ENCODE data around the gene PLA2G2A.

The PLA2G2A gene

DNA sequence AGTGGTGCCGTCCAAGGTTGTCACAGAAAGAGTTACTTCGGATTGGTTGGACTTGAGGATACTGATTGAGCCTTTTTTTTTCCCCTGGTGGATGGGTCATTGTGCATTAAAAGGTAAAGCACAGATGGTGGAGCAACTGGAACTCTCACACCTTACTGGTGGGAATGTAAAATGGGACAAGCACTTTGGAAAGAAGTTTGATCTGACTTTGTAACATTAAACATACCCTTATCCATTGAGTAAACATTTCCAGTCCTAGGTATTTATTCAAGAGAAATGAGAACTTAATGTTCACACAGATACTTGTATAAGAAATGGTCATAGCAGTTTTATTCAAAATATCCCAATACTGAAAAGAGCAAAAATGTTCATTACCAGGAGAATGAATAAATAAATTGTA lies 14.9 kb downstream of the PLA2G2A start:
- no peak for DNase-seq
- Mint-ChIP-seq H3K36me3 (ENCODE audit: insufficient read depth) (no peaks in the 10 kb centered on the region), H3K4me3 (no peak overlapping the region), H3K4me1 (ENCODE audit: low read depth in 2 of 2) (no peaks in the 10 kb centered on the region), H3K27me3 (peaks cover 55 to 79% of the 10 kb centered on the region in 2 donors), H3K9me3 (no peaks in the 10 kb centered on the region), H3K27ac (no peak overlapping the region)
- no peak for ATAC-seq (replicated peaks)

DNA sequence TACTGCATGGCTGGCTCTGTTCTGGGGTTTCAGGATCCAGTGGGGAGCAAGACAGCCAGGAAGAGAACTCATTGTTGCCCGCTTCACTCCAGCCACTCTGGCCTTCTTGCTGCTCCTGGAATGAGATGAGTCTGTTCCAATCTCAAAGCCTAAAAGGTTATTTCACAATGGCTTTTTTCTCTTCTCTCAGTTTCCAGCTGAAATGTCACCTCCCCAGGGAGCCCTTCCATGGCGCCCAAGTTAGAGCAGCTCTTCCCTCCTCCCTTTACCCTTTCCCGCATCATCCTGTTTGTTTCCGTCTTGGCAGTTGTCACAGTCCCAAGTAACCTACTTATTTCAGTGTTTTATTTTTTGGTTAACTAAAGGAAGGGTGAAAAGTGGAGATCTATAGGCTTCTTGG lies 15.8 kb downstream of the PLA2G2A start:
- no peak for ATAC-seq (replicated peaks)

DNA sequence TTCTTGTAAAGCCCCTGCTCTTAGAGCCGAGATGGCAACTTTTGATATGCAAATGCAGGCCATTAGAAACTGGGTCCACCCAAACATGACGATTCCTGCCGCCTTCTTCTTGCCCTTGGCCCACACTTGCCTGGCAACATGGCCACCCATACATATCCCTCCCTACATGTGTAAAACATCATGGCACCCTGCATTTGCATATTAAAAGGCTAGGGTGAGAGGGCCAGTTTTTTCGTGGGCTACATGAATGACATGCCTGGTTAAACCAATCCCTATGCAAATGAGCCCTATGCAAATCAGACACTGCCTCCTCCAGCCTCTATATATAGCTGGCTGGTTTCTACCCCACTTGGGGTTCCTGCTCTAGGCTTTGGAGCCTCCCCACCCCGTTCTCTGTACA lies 18.8 kb downstream of the PLA2G2A start:
- H3K4me3 Mint-ChIP-seq, result no peak overlapping the region
- no peaks in the 10 kb centered on the region for H3K9me3 Mint-ChIP-seq
- no peaks in the 10 kb centered on the region for H3K36me3 Mint-ChIP-seq (ENCODE audit: insufficient read depth)
- ATAC-seq (replicated peaks) (no peak), DNase-seq (no peak)
- H3K27ac Mint-ChIP-seq, result no peak overlapping the region
- H3K4me1 Mint-ChIP-seq (ENCODE audit: low read depth in 2 of 2), result no peaks in the 10 kb centered on the region
- H3K27me3 Mint-ChIP-seq, result peaks cover 51 to 86% of the 10 kb centered on the region in 2 donors

More for the DNA sequence above, 15.8 kb downstream of the PLA2G2A start:
- no peak for DNase-seq
- no peaks in the 10 kb centered on the region for H3K4me1 Mint-ChIP-seq (ENCODE audit: low read depth in 2 of 2)
- H3K36me3 Mint-ChIP-seq (ENCODE audit: insufficient read depth), result no peaks in the 10 kb centered on the region
- H3K27me3 Mint-ChIP-seq, result peaks cover 53 to 83% of the 10 kb centered on the region in 2 donors
- no peak overlapping the region for H3K4me3 Mint-ChIP-seq
- no peaks in the 10 kb centered on the region for H3K9me3 Mint-ChIP-seq
- no peak overlapping the region for H3K27ac Mint-ChIP-seq

GRCh38 chr1:19957779-19958178 lies 21.6 kb downstream of the PLA2G2A start:
- H3K4me1 Mint-ChIP-seq (ENCODE audit: low read depth in 2 of 2), result no peaks in the 10 kb centered on the region
- H3K9me3 Mint-ChIP-seq, result no peaks in the 10 kb centered on the region
- no peak overlapping the region for H3K4me3 Mint-ChIP-seq
- no peaks in the 10 kb centered on the region for H3K36me3 Mint-ChIP-seq (ENCODE audit: insufficient read depth)
- peaks cover 48 to 79% of the 10 kb centered on the region in 2 donors for H3K27me3 Mint-ChIP-seq
- DNase-seq (no peak), ATAC-seq (replicated peaks) (no peak)
- no peak overlapping the region for H3K27ac Mint-ChIP-seq

DNA sequence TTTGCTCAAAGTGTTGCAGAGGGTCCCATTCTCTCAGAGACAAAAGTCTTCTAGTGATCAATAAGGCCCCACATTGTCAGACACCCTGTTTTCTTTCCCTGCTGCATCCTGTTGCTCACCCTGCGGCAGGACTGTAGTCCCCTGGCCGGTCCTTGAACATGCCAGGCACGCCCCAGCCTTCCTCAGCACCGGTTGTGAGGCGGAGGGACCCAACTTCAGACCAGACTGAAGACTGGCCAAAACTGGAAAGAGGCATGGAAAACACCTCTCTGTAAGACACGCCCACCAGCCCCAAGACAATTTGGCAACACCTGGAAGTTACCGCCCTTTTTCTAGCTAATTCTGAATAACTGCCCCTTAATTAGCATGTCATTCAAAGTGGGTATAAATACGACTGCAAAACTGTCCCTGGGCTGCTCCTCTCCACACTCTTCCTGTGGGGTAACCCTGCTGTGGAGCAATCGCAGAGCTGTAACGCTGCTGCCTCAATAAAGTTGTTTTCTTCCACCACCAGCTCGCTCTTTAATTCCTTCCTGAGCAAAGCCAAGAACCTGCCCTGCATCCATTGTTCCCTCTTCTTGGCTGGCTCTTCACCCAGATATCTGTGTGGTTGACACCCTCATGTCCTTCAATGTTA lies 23.8 kb downstream of the PLA2G2A start:
- H3K27ac Mint-ChIP-seq, result no peak overlapping the region
- no peak for ATAC-seq (replicated peaks)

GRCh38 chr1:19954059-19954458 lies 25.4 kb downstream of the PLA2G2A start:
- Mint-ChIP-seq H3K36me3 (ENCODE audit: insufficient read depth) (peaks cover 4% of the 10 kb centered on the region), H3K9me3 (no peaks in the 10 kb centered on the region), H3K27ac (no peak overlapping the region), H3K4me1 (ENCODE audit: low read depth in 2 of 2) (peaks cover 0 to 3% of the 10 kb centered on the region in 2 donors), H3K4me3 (no peak overlapping the region), H3K27me3 (peaks cover 37 to 63% of the 10 kb centered on the region in 2 donors)
- DNase-seq, result no peak
- no peak for ATAC-seq (replicated peaks)

More for the DNA sequence above, 23.8 kb downstream of the PLA2G2A start:
- DNase-seq, result no peak
- Mint-ChIP-seq H3K9me3 (no peaks in the 10 kb centered on the region), H3K36me3 (ENCODE audit: insufficient read depth) (peaks cover 4% of the 10 kb centered on the region), H3K27me3 (peaks cover 37 to 61% of the 10 kb centered on the region in 2 donors), H3K4me3 (no peak overlapping the region), H3K4me1 (ENCODE audit: low read depth in 2 of 2) (no peaks in the 10 kb centered on the region)

- Mint-ChIP-seq H3K27ac (no peak overlapping the region), H3K9me3 (no peaks in the 10 kb centered on the region), H3K27me3 (peaks cover 24 to 49% of the 10 kb centered on the region in 2 donors), H3K4me3 (no peak overlapping the region), H3K36me3 (ENCODE audit: insufficient read depth) (peaks cover 7% of the 10 kb centered on the region), H3K4me1 (ENCODE audit: low read depth in 2 of 2) (peaks cover 0 to 3% of the 10 kb centered on the region in 2 donors)
- ATAC-seq (replicated peaks) (no peak), DNase-seq (no peak)
These were observed 30.4 kb downstream of the PLA2G2A start for GRCh38 chr1:19949016-19949415.

DNA sequence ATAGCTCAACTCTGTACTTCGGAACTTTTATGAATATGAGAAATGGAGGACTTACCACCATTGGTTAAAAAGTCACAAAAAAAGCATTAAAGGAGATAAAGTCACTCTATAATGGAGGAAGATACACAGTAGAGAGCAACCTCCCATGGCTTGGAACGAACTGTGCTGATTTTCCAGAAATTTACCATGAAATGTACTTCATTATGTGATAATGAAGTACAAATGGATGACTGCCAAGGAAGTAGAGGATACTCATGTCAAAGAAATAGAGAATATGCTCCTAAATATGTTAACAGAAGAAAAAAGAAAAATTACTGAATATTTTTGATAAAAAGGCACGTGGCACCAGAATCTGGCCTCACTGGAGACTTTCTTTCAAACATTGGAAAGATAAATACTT lies 32.4 kb downstream of the PLA2G2A start:
- Mint-ChIP-seq H3K27ac (no peak overlapping the region), H3K36me3 (ENCODE audit: insufficient read depth) (peaks cover 7% of the 10 kb centered on the region), H3K4me1 (ENCODE audit: low read depth in 2 of 2) (peaks cover 0 to 3% of the 10 kb centered on the region in 2 donors), H3K27me3 (peaks cover 15 to 34% of the 10 kb centered on the region in 2 donors), H3K9me3 (no peaks in the 10 kb centered on the region), H3K4me3 (no peak overlapping the region)
- DNase-seq (no peak), ATAC-seq (replicated peaks) (no peak)

- peaks cover 3% of the 10 kb centered on the region for H3K36me3 Mint-ChIP-seq (ENCODE audit: insufficient read depth)
- H3K27ac Mint-ChIP-seq, result no peak overlapping the region
- peaks cover 0 to 3% of the 10 kb centered on the region in 2 donors for H3K4me1 Mint-ChIP-seq (ENCODE audit: low read depth in 2 of 2)
- H3K27me3 Mint-ChIP-seq, result peaks cover 15 to 34% of the 10 kb centered on the region in 2 donors
- DNase-seq (no peak), ATAC-seq (replicated peaks) (no peak)
- H3K9me3 Mint-ChIP-seq, result no peaks in the 10 kb centered on the region
- no peak overlapping the region for H3K4me3 Mint-ChIP-seq
These were observed 33.1 kb downstream of the PLA2G2A start for GRCh38 chr1:19946331-19946751.

- Mint-ChIP-seq H3K4me1 (ENCODE audit: low read depth in 2 of 2) (peaks cover 0 to 3% of the 10 kb centered on the region in 2 donors), H3K9me3 (no peaks in the 10 kb centered on the region), H3K27ac (no peak overlapping the region), H3K27me3 (peaks cover 15 to 34% of the 10 kb centered on the region in 2 donors), H3K4me3 (no peak overlapping the region), H3K36me3 (ENCODE audit: insufficient read depth) (peaks cover 3% of the 10 kb centered on the region)
- DNase-seq (no peak), ATAC-seq (replicated peaks) (no peak)
These were observed 33.5 kb downstream of the PLA2G2A start for GRCh38 chr1:19945914-19946313.

GRCh38 chr1:19942657-19943056 lies 36.8 kb downstream of the PLA2G2A start:
- peaks cover 6 to 9% of the 10 kb centered on the region in 2 donors for H3K27me3 Mint-ChIP-seq

GRCh38 chr1:19942088-19942487 lies 37.3 kb downstream of the PLA2G2A start:
- no peak overlapping the region for H3K4me3 Mint-ChIP-seq
- no peak overlapping the region for H3K27ac Mint-ChIP-seq
- ATAC-seq (replicated peaks), result no peak
- no peaks in the 10 kb centered on the region for H3K4me1 Mint-ChIP-seq (ENCODE audit: low read depth in 2 of 2)
- peaks cover 6 to 9% of the 10 kb centered on the region in 2 donors for H3K27me3 Mint-ChIP-seq
- H3K9me3 Mint-ChIP-seq, result no peaks in the 10 kb centered on the region
- peaks cover 3% of the 10 kb centered on the region for H3K36me3 Mint-ChIP-seq (ENCODE audit: insufficient read depth)
- DNase-seq, result no peak

More at GRCh38 chr1:19942657-19943056, 36.8 kb downstream of the PLA2G2A start:
- DNase-seq (no peak), ATAC-seq (replicated peaks) (no peak)
- Mint-ChIP-seq H3K4me3 (no peak overlapping the region), H3K4me1 (ENCODE audit: low read depth in 2 of 2) (no peaks in the 10 kb centered on the region), H3K9me3 (no peaks in the 10 kb centered on the region), H3K27ac (no peak overlapping the region), H3K36me3 (ENCODE audit: insufficient read depth) (peaks cover 3% of the 10 kb centered on the region)

- Mint-ChIP-seq H3K27me3 (peaks cover 6 to 9% of the 10 kb centered on the region in 2 donors), H3K9me3 (no peaks in the 10 kb centered on the region), H3K4me1 (ENCODE audit: low read depth in 2 of 2) (no peaks in the 10 kb centered on the region), H3K4me3 (no peak overlapping the region), H3K36me3 (ENCODE audit: insufficient read depth) (no peaks in the 10 kb centered on the region), H3K27ac (no peak overlapping the region)
- ATAC-seq (replicated peaks) (no peak), DNase-seq (no peak)
These were observed 38.2 kb downstream of the PLA2G2A start for GRCh38 chr1:19941206-19941568.

GRCh38 chr1:19940486-19941205 lies 38.8 kb downstream of the PLA2G2A start:
- ATAC-seq (replicated peaks) (no peak), DNase-seq (no peak)
- peaks cover 6 to 9% of the 10 kb centered on the region in 2 donors for H3K27me3 Mint-ChIP-seq
- no peaks in the 10 kb centered on the region for H3K36me3 Mint-ChIP-seq (ENCODE audit: insufficient read depth)
- no peak overlapping the region for H3K4me3 Mint-ChIP-seq
- H3K4me1 Mint-ChIP-seq (ENCODE audit: low read depth in 2 of 2), result no peaks in the 10 kb centered on the region
- H3K9me3 Mint-ChIP-seq, result no peaks in the 10 kb centered on the region
- H3K27ac Mint-ChIP-seq, result no peak overlapping the region

Measured in effector memory CD8-positive, alpha-beta T cell (primary cell).